GM21447 (cell line): Measurements from ENCODE around the gene TLR10.
"Not testable (repeated sequence)": the region's sequence is repeated elsewhere in the genome, so short reads cannot be mapped to it uniquely, and the experiment has no call there.

Source experiments
- ATAC-seq: cut with Tn5 transposase; IDR thresholded peaks from one replicate; pipeline ENCODE4 v1.9.1; 2021; ENCODE audit not compliant: unreplicated experiment

TLR10 gene

GRCh38 chr4:38768968-38769394 is 13.8 kb downstream of the TLR10 start:
- no peak for ATAC-seq

- ATAC-seq: not testable (repeated sequence)
Observed at GRCh38 chr4:38766940-38767339, 15.8 kb downstream of the TLR10 start.

- ATAC-seq: no peak
Observed at GRCh38 chr4:38765382-38765781, 17.4 kb downstream of the TLR10 start.

GRCh38 chr4:38764277-38764676 is 18.5 kb downstream of the TLR10 start:
- ATAC-seq: no peak

GRCh38 chr4:38762560-38762959 is 20.2 kb downstream of the TLR10 start:
- peak; percentile 31 for ATAC-seq

GRCh38 chr4:38759790-38760122 is 23.0 kb downstream of the TLR10 start:
- no peak for ATAC-seq

GRCh38 chr4:38759113-38759789 is 23.5 kb downstream of the TLR10 start:
- no peak for ATAC-seq

- ATAC-seq: no peak
Observed at GRCh38 chr4:38757945-38758600, 24.7 kb downstream of the TLR10 start.

GRCh38 chr4:38752941-38753806 is 29.6 kb downstream of the TLR10 start:
- no peak for ATAC-seq

GRCh38 chr4:38752372-38752940 is 30.3 kb downstream of the TLR10 start:
- ATAC-seq: peak; percentile 98

- no peak for ATAC-seq
Observed at GRCh38 chr4:38751341-38752010, 31.3 kb downstream of the TLR10 start.

- no peak for ATAC-seq
Observed at GRCh38 chr4:38749336-38749735, 33.5 kb downstream of the TLR10 start.

- ATAC-seq: no peak
Observed at GRCh38 chr4:38747629-38748028, 35.2 kb downstream of the TLR10 start.

- no peak for ATAC-seq
Observed at GRCh38 chr4:38745881-38746280, 36.9 kb downstream of the TLR10 start.

- ATAC-seq: no peak
Observed at GRCh38 chr4:38743866-38744265, 38.9 kb downstream of the TLR10 start.

GRCh38 chr4:38740303-38740702 is 42.5 kb downstream of the TLR10 start:
- ATAC-seq: no peak

GRCh38 chr4:38738940-38739803 is 43.6 kb downstream of the TLR10 start:
- no peak for ATAC-seq

GRCh38 chr4:38735870-38736269 is 46.9 kb downstream of the TLR10 start:
- ATAC-seq: no peak

- no peak for ATAC-seq
Observed at GRCh38 chr4:38734911-38735310, 47.9 kb downstream of the TLR10 start.

- no peak for ATAC-seq
Observed at GRCh38 chr4:38734446-38734845, 48.3 kb downstream of the TLR10 start.
